GM18870 (cell line): ENCODE data around the gene ATP6V0E2.
"Not testable (repeated sequence)": the region's sequence is repeated elsewhere in the genome, so short reads cannot be mapped to it uniquely, and the experiment has no call there.

ENCODE experiments used
- ATAC-seq: cut with Tn5 transposase; IDR thresholded peaks from one replicate; pipeline ENCODE4 v1.9.1; 2021; ENCODE audit warnings: moderate library complexity; ENCODE audit not compliant: unreplicated experiment

The ATP6V0E2 gene

DNA sequence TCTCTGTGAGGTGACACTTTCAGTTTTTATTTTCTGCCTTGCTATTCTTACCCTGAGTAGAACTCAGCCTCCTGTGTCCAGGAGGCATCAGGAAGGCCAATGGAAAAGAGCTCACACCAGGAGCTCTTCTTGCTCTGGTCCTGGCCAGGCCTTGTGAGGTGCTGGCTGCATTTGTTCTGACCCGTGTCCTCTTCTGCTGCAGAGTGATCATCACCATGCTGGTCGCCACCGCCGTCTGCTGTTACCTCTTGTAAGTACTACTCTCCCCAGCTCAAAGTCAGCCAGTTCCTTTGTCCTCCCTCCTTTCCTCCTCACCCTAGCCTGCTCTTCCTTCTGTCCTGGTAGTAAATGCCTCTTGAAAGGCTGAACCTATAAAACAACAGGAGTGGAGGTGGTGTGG, 1.6 kb downstream of the ATP6V0E2 start:
- ATAC-seq: no peak

DNA sequence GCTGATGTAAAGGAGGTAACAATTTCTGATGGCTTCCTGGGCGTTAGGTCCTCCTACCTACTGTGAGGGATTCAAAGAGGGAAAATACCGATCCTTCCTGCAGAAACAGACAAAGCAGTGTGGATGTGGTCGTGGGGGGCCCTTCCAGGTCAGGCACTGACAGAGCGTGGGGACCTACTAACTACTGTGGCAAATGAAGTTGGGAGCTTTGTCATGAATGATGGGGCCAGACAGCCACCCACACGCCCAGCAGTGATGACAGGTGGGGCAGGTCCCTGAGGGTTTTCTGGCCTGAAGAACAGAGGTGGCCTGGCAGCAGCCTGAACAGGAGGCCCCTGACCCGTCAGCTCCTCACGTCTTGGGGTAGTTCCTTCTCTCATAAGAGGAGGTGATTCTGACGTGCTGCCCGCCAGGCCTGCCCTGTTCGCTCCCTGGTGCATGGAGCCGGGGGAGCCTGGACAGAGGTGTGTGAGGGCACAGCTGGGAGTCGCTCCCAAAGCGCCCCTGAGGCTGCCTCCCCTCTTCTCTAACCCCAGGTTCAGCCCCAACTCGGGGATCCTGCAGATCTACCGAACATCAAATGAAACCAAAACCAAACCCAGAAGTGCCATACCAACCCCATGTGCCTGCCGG, 4.2 kb downstream of the ATP6V0E2 start:
- no peak for ATAC-seq

DNA sequence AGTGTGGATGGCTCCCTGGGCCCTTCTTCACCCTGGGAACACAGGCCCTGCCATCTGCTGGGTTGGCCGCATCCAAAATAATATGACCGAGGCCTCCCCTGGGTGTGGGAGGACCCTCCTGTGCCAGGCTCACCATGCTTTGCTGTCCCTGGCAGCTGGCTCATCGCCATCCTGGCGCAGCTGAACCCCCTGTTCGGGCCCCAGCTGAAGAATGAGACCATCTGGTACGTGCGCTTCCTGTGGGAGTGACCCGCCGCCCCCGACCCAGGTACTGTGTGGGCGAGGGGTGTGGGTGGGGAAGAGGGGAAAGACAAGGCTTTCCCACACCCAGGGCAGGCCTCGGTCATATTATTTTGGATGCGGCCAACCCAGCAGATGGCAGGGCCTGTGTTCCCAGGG, 4.8 kb downstream of the ATP6V0E2 start:
- no peak for ATAC-seq

DNA sequence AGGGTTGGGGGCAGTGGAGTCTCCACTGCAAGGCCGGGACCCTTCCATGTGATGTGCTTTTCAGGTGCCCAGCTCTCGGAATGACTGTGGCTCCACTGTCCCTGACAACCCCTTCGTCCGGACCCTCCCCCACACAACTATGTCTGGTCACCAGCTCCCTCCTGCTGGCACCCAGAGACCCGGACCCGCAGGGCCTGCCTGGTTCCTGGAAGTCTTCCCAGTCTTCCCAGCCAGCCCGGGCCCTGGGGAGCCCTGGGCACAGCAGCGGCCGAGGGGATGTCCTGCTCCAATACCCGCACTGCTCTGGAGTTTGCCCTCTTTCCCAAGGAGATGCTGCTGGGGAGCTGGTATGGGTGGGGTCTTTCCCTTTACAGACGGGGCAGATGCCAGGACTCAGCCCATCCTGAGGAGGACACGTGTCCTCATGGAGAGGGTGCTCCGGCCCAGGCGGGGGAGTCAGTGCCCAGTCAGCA, 5.5 kb downstream of the ATP6V0E2 start:
- ATAC-seq: no peak

DNA sequence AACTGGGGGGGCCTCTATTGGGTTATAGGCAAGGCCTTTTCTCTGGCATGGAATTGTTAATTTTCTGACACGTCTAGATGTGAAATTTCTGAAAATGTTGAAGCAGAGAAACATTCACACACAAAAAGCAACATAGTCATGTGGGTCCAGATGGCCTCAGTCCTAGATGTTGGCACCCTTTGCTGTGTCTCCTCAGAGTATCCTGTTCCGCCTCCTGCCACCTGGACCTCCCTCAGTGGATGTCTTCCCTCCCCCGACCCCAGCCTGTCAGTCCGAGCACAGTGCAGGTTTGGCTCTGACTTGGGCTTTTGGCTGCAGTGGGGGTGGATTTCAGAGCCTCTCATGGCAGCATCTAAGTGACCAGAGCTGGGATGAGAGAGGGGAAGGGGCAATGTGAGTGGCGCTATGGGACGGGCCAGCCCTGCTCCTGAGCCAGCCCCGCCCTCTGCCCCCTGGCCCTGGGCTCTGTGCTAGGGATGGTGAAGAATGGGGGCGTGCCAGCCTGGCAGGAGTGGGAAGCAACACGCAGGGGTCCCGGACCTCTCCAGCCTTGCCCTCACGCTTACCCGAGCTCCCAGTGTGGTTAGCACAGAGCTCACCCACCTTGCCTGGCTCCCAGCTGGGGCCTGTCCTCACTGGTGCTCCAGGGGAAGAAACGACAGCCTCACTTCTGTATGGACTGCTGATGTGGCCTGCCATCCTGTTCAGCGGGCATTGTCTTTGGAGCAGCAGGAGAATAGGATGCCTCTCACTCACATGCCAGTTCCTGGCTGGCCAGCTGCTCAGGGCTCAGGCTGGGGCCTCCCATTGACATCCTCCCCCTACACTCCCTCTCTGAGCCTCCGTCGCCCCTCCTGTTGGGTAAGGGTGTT, 6.2 kb downstream of the ATP6V0E2 start:
- ATAC-seq: no peak

DNA sequence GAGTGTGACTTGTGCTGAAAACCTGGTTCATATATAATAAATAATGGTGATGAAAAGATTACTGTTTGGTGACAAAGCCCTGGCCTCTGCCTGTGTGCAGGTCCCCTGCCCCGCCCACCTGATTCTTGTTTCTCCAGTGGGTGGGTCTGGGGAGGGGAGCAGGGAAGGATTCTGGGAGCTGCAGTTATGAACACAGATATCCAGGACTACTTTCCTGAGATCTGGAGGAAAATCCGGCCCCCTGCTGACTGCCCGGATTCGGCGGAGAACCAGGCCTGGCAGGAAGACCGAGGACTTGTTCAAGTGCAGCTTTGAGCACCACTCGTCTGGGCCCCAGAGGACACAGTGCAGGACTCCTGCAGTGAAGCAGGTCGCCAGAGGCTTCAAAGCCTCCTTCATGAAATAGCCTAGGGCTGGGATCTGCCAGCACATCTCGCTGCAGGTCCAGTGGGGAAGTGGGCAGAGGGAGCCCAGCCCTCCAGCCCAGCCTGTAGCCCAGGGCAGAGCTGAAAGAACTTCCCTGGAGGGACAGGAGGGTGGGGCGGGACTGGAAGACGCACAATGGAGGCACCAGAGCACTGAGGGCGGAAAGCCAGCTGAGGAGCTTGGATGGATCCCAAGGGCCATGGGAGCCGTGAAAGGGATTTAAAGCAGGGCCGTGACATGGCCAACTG, 7.0 kb downstream of the ATP6V0E2 start:
- ATAC-seq: no peak

DNA sequence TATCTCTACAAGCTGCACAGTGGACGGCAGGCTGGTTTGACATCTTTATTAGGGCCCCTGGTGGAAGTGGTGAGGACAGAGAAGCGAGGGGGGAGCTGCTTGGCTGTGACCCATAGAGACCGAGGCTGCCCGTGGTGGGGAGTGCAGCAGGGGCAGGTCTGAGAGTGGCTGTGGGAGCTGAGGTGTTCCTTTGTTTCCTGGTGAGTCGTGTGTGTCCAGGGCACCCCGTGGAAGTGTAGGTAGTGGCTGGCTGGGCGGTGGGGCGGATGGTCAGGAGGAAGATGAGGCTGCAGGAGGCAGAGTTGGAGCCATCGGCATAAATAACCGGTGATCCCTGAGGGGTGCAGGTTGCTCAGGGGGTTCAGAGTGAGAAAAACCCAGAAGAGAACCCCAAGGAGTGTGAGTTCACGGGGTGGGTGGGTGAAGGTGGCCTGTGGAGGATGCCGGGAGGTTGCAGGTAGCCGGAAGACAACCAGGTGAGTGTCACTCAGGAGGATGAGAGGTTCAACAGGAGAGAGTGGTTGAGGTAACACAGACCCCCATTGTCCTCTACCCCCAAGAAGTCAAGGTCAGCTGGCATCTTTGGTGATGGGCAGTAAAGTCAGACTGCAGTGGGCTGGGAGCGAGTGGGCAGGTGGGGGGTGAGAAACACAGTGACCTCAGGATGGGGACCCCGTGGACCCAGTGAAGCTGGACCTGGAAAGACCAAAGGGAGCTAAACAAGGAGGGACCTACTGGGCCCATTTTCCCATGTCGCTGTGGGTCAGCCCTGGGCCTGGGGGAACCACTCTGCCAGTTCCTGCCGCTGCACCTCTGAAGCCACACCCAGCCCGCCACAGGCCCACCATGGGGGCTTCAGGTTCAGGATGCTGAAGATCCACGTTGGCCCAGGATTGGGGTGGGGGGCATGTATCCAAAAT, 7.8 kb downstream of the ATP6V0E2 start:
- ATAC-seq: no peak

DNA sequence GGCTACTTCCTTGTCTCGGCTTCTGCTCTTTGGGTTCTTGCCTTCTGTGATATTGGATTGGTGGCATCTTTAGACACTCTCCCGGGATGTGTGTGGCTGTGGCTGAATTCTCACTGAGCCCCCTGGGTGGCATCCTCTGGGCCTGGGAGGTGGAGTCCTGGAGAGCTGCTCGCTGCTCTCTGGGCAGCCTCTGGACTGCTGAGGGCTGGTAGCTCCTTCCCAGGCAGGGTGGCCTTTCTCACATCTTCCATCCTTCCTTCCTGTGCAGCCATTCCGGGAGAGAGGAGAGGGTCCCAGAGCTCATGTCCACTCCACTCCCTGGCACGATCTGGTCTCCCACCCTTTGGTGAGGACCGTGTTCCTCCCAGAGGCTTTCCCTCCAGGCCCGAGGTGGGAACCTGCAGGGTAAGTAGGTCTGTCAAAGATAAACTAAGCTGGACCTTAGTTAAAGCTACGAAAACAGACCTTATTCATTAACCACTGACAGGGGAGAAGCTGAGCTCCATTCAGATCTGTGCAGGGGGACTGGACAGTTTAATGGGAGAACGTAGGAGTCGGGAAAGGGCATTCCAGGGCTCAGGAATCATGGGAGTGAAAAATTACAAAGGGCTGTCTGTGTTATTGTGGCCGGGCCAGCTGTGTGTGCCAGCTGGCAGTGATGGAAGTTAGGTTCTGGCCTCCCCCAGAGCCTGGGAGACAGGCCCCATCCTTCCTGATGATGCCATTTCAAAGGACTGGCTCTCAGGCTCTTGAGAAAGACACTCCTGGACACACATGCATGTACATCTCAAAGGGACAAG, 8.7 kb downstream of the ATP6V0E2 start:
- ATAC-seq: no peak

DNA sequence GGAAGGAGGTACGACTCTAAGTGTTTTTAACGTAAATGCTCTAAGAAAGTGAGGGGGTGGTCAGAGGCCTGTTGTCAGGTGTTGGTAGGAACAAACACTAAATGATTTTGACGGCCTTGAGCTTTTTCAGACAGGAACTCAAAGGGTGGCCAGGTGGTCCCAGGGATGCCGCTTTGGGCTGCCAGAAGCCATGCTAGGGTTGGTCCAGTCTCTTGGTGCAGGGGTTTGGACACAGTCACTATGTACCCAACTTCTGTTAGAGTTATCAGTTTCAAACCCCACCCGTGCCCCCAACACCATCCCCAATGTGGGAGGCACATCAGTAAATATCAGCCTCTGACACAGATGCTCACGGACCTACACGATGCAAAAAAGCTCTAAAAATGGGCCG, 9.3 kb downstream of the ATP6V0E2 start:
- ATAC-seq: no peak

DNA sequence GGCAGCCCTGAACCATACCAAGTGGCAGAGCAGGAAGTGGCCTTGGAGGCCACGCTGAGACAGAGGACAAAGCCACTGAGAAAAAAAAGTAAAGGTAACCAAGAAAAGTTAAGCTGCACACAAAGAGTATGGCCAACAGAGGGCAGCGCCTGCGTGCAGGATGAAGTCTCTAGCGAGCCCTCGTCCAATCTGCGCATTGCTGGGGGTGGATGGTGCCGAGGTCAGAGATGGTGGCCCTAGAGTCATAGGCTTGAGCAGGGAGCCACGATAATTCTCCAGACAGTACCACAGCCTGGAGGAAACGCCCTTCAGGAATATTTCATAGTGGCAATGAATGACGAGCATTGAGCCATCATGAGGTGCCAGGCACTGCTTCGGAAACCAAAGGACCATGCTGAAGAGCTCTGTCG, 9.7 kb downstream of the ATP6V0E2 start:
- peak; percentile 57 for ATAC-seq

DNA sequence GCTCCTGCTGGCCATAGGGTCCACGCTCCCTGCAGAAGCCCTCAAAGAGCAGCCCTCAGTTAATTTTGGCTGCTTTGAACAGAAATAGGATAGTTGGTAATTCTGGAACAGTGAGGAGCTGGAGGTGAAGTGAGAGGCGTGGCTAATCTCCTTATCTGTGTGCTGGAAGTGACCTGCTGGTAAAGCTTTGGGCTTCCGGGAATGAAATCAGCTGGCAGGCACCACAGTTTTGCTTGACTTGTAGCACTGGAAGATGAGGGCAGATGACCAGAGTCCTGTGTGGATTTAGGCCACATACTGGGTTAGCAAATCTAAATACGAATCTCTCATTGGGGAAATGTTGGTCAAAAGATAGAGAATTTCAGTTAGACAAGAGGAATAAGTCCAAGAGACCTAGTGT, 10.2 kb downstream of the ATP6V0E2 start:
- ATAC-seq: no peak

DNA sequence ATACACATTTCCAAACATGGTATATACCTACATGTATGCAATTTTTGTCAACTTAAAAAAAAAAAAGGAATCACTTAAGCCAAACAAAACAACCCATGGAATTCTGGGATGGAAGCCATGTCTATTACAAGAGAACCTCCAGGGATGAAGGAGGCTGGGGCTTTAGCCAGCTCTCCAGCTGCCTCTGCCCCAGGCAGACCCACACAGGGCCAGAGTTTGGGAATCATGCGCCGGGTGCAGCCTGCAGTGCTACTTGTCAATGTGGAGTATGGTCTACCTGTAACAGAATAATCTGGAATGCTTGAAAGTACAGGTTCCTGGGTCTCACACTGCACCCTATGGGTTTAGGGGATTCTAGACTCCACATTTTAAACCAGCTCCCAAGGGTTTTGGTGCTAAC, 10.8 kb downstream of the ATP6V0E2 start:
- ATAC-seq: no peak

DNA sequence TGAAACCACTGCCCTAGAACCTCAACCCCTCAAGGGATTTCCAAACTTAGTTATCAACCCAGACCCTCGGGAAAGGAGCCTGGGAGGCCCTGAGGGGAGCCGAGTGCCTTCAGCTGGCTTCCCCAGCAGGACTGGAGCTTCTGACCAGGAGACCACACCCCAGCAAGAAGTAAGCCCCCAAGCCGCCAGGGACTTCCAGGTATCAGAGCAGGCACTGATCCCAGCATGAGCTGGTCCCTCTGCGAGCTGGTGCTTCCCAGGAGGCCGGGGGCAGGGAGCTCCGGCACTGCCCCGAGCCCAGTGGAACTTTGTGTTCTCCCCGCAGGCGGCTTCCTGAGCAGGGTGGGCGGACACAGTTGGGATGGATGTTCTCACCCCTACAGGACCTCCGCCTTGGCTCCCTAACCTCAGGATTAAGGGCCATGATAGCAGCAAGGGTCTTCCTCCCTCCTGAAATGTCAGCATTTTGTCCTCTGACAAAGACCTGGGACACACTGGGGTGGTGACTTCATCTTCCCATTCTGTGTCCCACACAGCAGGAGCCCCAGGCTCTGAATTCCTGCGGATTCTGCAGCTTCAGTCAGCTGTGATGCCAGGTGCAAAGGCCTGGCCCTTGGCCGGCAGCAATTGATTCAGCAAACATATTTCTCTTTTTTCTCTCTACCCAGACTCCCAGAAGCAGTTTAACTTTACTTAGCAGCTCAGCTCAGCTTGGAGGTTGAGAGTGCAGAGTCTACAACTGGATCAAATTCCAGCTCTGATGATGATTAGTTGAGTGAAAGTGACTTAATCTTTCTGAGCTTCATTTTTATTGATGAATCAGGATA, 11.6 kb downstream of the ATP6V0E2 start:
- ATAC-seq: no peak

DNA sequence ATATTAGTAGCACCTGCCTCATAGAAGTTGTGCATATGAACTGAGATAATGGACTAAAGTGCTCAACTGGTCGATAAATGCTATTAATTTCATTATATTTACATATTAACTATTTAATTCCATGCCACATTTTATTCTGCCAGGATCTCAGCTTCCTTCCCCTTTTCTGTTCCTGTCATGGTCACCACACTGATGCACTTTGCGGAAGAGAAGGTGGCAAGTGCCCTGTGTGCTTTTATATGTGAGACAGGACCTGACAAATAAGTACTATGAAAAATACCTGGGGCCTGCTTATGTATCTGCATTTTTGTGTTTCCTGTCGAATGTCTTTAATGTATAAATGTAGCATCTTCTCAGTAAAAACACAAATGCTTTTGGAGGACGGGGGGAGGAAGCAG, 12.2 kb downstream of the ATP6V0E2 start:
- ATAC-seq: no peak

DNA sequence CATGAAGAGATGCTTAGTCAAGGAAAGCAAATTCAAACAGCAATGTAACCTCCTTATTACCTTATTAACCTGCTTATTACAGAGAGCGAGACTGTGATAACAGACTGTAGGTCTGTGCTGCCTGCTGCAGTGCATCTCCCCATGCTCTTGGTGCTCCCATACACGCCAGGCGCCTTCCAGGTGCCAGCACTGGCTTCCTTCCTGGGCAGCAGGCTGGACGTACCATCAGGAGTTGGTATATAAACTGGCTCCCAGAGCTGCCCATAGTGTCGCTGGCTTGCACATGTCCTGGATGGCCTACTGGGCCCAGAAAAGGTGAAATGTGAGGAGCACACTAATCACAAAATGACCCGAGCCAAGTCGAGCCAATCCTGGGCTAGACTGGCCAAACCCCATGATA, 13.5 kb downstream of the ATP6V0E2 start:
- ATAC-seq: no peak

DNA sequence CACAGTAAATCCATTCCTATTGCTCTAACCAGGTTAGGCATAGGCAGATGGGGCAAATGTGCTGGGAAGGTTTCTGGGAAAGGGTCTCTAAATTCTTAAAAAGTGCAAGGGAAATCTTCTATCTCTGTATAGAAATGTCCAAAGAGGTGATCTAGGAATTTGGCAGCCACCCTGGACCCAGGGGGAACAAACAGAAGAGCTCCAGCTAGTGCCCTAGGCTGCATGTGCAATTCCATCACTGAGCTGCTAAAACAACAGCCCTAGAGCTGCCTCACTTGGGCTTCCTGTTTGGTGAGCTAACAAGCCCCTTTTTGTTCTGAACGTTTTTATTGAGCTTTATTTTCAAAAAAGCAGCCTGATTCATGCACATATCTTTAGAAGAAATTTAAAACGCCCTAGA, 16.9 kb downstream of the ATP6V0E2 start:
- ATAC-seq: not testable (repeated sequence)

DNA sequence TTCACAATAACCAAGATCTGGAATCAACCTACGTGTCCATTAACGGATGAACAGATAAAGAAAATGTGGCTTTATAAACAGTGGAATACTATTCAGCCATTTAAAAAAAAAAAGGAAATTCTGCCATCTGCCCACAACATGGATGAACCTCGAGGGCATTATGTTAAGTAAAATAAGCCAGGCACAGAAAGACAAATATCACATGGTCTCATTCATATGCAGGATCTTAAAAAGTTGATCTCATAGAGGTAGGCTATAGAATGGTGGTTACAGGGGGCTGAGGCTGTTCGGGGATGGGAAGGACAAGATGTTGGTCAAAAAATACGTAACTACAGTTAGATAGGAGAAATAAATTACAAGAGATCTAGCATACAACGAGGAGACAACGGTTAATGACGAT, 21.2 kb downstream of the ATP6V0E2 start:
- not testable (repeated sequence) for ATAC-seq

DNA sequence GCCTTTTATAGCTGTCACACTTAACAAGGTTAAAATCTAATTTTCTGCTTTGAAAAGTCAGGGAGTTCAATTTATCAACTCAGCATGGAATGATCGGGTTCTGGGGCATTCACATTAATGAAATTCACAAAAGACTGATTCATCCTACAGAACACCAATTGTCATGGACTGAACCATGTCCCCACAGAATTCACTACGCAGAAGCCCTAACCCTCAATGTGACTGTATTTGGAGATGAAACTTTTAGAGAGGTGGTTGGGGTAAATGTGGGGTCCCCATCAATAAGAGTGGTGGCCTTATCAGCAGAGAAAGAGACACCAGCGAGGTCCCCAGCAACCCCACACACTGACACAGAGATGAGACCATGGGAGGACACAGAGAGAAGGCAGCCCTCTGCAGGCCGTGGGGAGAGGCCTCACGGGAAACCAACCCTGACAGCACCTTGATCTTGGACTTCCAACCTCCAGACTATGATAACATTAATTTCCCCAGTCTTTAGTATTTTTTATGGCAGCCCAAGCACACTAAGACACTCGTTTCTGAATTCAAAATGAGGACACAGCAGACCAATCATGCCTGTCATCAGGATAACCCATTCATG, 34.1 kb downstream of the ATP6V0E2 start:
- not testable (repeated sequence) for ATAC-seq

DNA sequence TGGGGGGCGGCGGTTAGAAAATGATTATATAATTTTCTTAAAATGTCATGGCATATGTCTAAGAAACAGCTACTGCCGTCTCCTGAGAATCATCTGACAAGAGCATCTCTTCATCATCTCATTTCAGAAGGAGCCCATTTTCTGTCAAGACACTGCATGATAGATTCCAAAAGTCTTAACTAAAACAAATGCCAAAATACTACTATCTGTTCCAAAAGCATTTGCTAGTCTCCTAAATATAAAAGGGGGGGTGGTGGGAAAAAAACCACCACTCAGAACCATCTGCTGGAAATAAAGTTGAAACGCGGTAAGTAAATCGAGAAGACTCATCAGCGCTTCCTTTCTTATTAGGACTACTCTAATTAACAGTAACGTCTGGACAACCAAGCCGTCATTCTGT, 36.5 kb downstream of the ATP6V0E2 start:
- ATAC-seq: not testable (repeated sequence)
